IPS-11a (cell line): Measurements from ENCODE around the gene MAP4K1.
A peak's percentile ranks its signal among the peaks of the same experiment; 100 is the strongest.
"Not testable (repeated sequence)": the region's sequence is repeated elsewhere in the genome, so short reads cannot be mapped to it uniquely, and the experiment has no call there.

Source experiments
- H3K4me3 ChIP-seq: one replicate; pipeline ENCODE4 v1.5.1; 2013; ENCODE audit warnings: low read depth, low read length, control low read depth

The MAP4K1 gene

GRCh38 chr19:38653028-38653571, 35.3 kb upstream of the MAP4K1 start:
- no peak overlapping the region for H3K4me3 ChIP-seq

GRCh38 chr19:38650911-38651584, 33.3 kb upstream of the MAP4K1 start:
- no peak overlapping the region for H3K4me3 ChIP-seq

- H3K4me3 ChIP-seq: peak overlapping the region; percentile 91
Measured at GRCh38 chr19:38650172-38650775, 32.5 kb upstream of the MAP4K1 start.

DNA sequence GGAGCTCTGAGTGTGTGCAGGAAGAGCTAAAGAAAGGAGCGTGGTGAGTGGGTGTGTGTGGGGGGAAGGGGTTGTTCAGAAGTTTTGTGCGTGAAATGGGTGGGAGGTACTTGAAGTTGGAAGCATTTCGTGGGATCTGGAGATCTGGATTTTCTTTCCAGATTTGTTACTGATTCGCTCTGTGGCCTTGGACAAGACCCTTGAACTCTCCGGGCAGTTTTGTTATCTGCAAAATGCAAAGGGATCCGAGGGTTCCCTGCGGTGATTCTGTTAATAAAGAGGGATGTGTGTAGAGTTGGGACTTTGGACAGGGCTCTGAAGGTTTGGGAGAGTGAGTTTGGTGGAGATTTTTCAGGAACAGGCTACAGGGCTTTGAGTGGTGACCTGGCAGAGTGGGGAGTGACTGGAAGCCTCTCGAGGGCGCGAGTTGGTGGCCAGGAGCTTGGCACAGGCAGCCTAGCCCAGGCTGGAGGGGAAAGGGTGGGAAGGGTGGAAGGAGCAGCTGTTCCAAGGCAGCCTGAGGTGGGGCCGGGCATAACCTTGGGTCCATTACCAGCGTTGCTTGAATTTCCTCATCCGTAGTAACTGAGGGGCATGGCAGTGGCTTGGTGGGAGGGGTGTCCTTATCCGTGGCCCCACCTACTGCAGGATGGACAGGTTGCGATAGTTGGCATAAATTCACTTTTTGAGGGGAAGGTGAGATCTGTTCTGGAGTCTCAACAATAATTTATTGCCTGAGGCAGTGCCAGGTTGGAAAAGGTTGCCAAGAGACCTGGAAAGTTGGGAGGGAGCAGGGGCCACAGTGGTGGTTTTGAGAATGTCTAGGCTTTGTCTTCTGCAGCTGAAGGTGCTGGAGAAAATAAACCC, 31.8 kb upstream of the MAP4K1 start:
- H3K4me3 ChIP-seq: peak overlapping the region; percentile 91

DNA sequence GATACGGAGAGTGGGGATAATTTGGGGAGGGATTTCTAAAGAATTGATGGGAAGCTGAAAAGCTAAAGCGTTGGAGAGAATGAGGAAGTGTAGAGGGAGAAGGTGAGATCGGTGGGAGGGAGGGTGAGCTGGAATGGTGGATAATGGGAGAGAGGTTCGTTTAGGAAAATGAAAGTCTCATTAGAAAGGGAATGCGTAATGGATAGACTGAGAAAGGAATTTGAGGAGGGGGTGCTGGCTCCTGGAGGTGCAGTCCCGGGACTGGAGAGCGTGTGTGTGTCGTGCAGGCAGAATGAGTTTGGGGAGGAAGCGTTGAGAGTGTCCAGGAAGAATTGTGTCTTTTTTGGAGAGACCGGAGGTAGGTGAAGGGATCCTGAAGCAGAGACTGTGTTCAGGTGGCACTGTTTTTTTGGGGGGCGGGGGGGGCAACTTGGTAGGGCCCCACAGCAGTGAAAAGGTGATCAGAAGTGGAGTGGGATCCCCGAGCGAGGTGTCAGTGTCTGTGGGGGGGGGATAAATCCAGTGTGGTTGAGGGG, 31.1 kb upstream of the MAP4K1 start:
- peak overlapping the region; percentile 91 for H3K4me3 ChIP-seq

GRCh38 chr19:38647966-38648768, 30.4 kb upstream of the MAP4K1 start:
- H3K4me3 ChIP-seq: peak overlapping the region; percentile 91

DNA sequence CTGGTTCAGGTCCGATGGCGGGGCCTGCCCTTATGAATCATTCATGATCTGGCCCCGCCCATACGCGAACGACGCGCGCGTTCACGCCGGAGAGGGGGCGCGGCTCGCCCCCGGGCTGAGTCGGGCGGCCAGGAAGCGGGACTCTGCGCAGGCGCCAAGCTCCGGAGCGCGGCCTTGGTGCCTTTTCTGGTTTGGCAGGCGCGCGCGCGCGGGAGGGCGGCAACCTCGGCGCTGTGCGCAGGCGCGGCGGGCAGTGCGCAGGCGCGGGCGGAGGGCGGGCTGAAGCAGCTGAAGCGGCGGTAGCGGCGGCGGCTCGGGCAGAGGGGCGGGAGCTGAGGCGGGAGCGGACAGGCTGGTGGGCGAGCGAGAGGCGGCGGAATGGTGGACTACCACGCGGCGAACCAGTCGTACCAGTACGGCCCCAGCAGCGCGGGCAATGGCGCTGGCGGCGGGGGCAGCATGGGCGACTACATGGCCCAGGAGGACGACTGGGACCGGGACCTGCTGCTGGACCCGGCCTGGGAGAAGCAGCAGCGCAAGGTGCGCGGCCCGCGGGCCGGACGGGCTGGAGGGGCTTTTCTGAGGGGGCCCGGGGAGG, 29.7 kb upstream of the MAP4K1 start, which contains the start of gene ACTN4:
TSS of gene ACTN4 (plus strand) at position 282 of the 598 bp plus-strand sequence. CDS start at position 379, 97 bp downstream.
- peak within 1 kb of the TSS; percentile 91 for H3K4me3 ChIP-seq

- no peak overlapping the region for H3K4me3 ChIP-seq
Measured at GRCh38 chr19:38644719-38645118, 27.0 kb upstream of the MAP4K1 start.

DNA sequence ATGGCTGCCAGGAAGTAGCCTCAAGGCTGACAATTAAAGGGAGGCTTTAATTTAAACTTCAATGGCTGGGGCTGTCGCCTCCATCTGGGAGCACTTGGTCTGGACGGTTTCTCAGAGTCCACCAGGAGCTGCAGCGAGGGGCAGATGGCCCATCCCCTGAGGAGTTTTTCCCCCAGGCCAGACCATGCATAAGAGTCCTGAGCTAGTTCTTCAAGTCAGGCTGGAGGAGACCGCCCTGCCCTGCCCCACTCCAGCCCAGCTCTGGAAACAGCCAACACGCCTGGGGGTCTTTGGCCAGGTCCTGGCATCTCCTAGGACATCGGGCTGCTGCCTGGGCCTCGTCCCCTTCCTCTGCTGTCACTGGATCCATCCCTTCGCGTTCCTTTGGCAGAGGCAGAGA, 24.4 kb upstream of the MAP4K1 start:
- H3K4me3 ChIP-seq: no peak overlapping the region

GRCh38 chr19:38640368-38640767, 22.6 kb upstream of the MAP4K1 start:
- H3K4me3 ChIP-seq: no peak overlapping the region

GRCh38 chr19:38639679-38640078, 21.9 kb upstream of the MAP4K1 start:
- H3K4me3 ChIP-seq: no peak overlapping the region

DNA sequence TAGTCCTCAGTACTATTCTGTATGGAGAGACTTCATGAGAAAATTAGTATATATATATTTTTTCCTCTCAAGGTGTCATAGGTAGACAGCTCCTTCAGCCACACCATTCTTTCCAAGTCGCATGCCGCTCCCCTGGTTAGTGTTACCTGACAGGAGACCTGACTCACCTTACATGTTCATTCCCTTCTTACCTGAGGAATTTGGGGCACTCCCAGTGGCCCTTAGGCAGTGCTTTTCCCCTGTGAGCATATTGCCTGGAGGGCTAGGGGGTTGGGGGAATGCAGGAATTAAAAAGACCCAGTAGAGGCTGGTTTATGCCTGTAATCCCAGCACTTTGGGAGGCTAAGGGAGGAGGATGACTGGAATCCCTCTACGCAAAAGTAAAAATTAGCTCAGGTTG, 20.7 kb upstream of the MAP4K1 start:
- no peak overlapping the region for H3K4me3 ChIP-seq

- H3K4me3 ChIP-seq: no peak overlapping the region
Measured at GRCh38 chr19:38635483-38636399, 18.0 kb upstream of the MAP4K1 start.

DNA sequence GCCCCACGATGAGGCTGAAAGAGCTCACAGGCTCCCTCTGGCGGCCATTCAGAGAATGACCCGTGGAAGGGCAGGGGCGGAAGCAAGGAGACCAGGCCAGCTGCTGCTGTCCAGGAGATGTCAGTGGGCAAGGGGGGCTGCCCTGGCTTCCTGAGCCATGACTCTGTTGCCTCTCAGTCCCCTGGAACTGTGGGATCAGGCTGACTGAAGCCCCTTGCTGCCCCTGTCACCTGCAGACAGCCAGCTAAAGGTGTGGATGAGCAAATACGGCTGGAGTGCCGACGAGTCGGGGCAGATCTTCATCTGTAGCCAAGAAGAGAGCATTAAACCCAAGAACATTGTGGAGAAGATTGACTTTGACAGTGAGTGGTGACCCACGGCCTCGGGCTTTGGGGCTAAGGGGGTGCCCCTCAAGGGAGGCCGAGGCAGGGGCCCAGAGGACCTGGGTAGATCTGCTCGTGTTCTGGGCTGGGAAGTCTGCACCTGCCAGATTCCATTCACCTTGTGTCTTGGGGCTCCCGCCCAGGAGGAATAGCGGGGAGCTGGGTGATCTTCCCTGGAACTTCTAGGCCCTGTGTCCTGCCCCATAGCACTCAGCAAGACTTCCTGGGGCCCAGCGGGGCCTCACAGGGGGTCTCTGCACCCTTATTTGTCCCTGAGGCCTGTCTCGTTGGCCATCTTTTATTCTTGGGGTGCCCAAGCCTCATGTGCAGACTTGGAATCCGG, 17.2 kb upstream of the MAP4K1 start:
- H3K4me3 ChIP-seq: no peak overlapping the region

- no peak overlapping the region for H3K4me3 ChIP-seq
Measured at GRCh38 chr19:38632476-38633213, 14.9 kb upstream of the MAP4K1 start.

DNA sequence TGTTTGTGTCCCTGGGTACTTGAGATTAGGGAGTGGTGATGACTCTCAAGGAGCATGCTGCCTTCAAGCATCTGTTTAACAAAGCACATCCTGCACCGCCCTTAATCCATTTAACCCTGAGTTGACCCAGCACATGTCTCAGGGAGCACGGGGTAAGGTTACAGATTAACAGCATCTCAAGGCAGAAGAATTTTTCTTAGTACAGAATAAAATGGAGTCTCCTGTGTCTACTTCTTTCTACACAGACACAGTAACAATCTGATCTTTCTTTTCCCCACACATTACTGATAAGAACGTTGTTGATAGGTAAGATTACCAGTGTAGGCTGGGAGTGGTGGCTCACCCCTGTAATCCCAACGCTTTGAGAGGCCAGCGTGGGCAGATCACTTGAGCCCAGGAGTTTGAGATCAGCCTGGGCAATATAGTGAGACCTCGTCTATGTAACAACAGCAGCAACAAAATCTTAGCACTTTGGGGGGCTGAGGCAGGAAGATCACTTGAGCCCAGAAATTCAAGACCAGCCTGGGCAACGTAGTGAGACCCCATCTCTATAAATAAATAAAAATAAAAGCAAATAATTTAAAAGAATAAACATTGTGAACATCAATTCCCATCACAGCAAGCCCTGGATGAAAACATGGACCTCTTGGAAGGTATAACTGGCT, 14.2 kb upstream of the MAP4K1 start:
- H3K4me3 ChIP-seq: not testable (repeated sequence)

DNA sequence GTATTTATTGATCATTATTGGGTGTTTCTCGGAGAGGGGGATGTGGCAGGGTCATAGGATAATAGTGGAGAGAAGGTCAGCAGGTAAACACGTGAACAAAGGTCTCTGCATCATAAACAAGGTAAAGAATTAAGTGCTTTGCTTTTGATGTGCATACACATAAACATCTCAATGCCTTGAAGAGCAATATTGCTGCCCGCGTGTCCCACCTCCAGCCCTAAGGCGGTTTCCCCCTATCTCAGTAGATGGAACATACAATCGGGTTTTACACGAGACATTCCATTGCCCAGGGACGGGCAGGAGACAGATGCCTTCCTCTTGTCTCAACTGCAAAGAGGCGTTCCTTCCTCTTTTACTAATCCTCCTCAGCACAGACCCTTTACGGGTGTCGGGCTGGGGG, 13.5 kb upstream of the MAP4K1 start:
- H3K4me3 ChIP-seq: not testable (repeated sequence)
